AG09309 (cell line): Measurements from ENCODE around the gene ABCB11.

Source experiments
- DNase-seq: peaks from one replicate; pipeline ENCODE4 v3.0.0-alpha.2; 2010; ENCODE audit warnings: low read depth
- H3K4me3 ChIP-seq: 2 replicates; pipeline ENCODE4 v1.5.1; 2011; ENCODE audit warnings: mild to moderate bottlenecking, low read depth, low read length, moderate library complexity; ENCODE audit not compliant: control insufficient read depth
- CTCF ChIP-seq: IDR thresholded peaks from 2 replicates; pipeline ENCODE4 v1.5.1; 2011; ENCODE audit warnings: mild to moderate bottlenecking, low read depth, low read length, inconsistent platforms; ENCODE audit not compliant: insufficient read depth, control insufficient read depth; ENCODE audit errors: missing control alignments

ABCB11 gene

GRCh38 chr2:169039702-169040101, 8.6 kb upstream of the ABCB11 start:
- H3K4me3 ChIP-seq, result no peak overlapping the region
- TF ChIP-seq CTCF, result no peak
- DNase-seq, result no peak

- no peak for DNase-seq
- TF ChIP-seq CTCF, result no peak
Measured at GRCh38 chr2:169038338-169038757, 7.2 kb upstream of the ABCB11 start.

GRCh38 chr2:169036736-169037440, 5.8 kb upstream of the ABCB11 start:
- no peak for DNase-seq
- no peak overlapping the region for H3K4me3 ChIP-seq
- no peak for TF ChIP-seq CTCF

More at GRCh38 chr2:169038338-169038757, 7.2 kb upstream of the ABCB11 start:
- no peak overlapping the region for H3K4me3 ChIP-seq

- no peak for DNase-seq
- no peak overlapping the region for H3K4me3 ChIP-seq
- TF ChIP-seq CTCF, result no peak
Measured at GRCh38 chr2:169035887-169036286, 4.8 kb upstream of the ABCB11 start.

- H3K4me3 ChIP-seq, result no peak overlapping the region
- no peak for TF ChIP-seq CTCF
- no peak for DNase-seq
Measured at GRCh38 chr2:169034984-169035544, 3.9 kb upstream of the ABCB11 start.

GRCh38 chr2:169034256-169034655, 3.1 kb upstream of the ABCB11 start:
- H3K4me3 ChIP-seq, result no peak overlapping the region
- no peak for DNase-seq
- TF ChIP-seq CTCF, result no peak
